ENCODE measurements around the gene CTIF. TPM values are rescaled to one million over a fixed set of nuclear protein-coding genes. Genes with fewer than 3 reads are reported as not detected.

The CTIF gene
- total and polyA plus RNA-seq, 2 donors (not counting 1 experiment from before 2014, with no cell fraction given): 27.2 to 28.1 TPM

DNA sequence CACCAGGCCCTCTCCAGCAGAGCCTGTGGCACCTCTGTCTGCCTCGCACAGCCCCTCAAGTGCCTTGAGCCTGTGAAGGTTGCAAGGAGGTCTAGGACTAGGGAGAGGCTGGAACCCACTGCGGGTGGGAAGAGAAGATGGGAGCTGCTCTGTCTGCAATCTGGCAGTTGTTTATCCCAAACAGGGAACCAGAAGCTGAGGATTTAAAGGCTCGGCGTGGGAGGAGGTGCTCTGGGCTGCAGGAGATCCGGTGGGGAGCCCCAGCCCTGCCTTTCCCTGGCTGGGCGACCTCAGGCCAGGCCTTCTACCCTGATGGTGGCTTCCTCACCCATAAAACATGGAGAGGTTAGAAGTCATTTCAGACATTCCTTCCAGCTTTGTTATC lies 237.8 kb downstream of the CTIF start:
- peaks cover 3% of the 10 kb centered on the region for H3K36me3 ChIP-seq (ENCODE audit: control insufficient read depth, insufficient read depth, low read length)
- H2AFZ ChIP-seq (ENCODE audit: low read length): no peak overlapping the region
- H4K20me1 ChIP-seq (ENCODE audit: control insufficient read depth, extremely low read depth, insufficient read depth, low read length): no peaks in the 10 kb centered on the region
- peaks cover 16% of the 10 kb centered on the region for H3K4me1 ChIP-seq (ENCODE audit: control insufficient read depth, extremely low read depth, insufficient read depth, low read length)
- no peaks in the 10 kb centered on the region for H3K79me2 ChIP-seq (ENCODE audit: control insufficient read depth, insufficient read depth, low read length)
- H3K4me2 ChIP-seq (ENCODE audit: extremely low read depth, insufficient read depth, low read length): no peak overlapping the region
- H3K4me3 ChIP-seq (replicated peaks in 1 of 4; ENCODE audit: control extremely low read depth in 1 of 4, insufficient read depth in 1 of 4, low read depth in 3 of 4, low read length in 4 of 4): no peak overlapping the region
- no peaks in the 10 kb centered on the region for H3K9me3 ChIP-seq (ENCODE audit: control insufficient read depth, insufficient read depth, low read depth, low read length)
- TF ChIP-seq CTCF (conservative IDR thresholded peaks at IDR 0.05 in 1 of 2, IDR thresholded peaks at IDR 0.05 in 1 of 2; ENCODE audit: low read depth in 1 of 2, low read length in 2 of 2): no peak
- TF ChIP-seq EZH2 (IDR thresholded peaks at IDR 0.05; ENCODE audit: low read length, missing control alignments): no peak
- no peak for DNase-seq (ENCODE audit: low read depth in 2 of 2)
- no peak overlapping the region for H3K27ac ChIP-seq (ENCODE audit: insufficient read depth, low read length)
- no peak overlapping the region for H3K9ac ChIP-seq (ENCODE audit: insufficient read depth, low read length)
- no peaks in the 10 kb centered on the region for H3K27me3 ChIP-seq (ENCODE audit: control insufficient read depth, insufficient read depth, low read length)

DNA sequence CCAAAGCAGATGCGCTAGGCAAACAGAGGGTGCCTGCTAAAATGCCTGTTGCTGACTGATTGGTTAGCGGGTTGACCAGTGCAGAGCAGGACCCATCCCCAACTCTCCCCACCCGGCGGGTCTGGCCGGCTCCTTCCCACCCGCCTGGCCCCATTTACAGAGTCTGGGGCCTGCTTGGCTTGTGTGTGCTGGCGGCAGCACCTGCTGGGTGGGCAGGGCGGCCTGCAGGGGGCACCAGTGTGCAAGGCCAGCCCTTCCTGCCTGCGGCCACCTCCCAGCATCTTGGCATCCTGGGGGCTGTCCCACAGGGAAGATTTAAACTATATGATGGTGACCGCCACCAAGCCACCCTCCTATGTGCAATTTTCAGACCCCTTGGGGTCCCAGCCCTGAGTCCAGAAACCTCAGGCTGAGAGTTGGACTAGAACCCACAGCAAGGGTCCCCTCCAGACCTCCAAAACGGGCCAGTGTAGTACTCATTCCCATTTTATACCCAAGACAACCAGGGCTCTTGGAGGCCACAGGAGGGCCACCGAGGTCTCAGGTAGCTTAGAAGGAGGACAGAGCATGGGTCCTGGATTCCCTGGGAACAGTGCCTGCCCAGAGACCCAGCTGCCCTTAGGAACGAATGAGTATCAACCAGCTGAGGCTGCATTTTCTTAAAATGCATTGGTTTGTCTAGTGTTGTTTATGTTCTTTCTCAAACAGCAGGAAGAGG lies 238.4 kb downstream of the CTIF start:
- no peaks in the 10 kb centered on the region for H3K9me3 ChIP-seq (ENCODE audit: control insufficient read depth, insufficient read depth, low read depth, low read length)
- no peaks in the 10 kb centered on the region for H3K27me3 ChIP-seq (ENCODE audit: control insufficient read depth, insufficient read depth, low read length)
- no peaks in the 10 kb centered on the region for H3K79me2 ChIP-seq (ENCODE audit: control insufficient read depth, insufficient read depth, low read length)
- peaks cover 18% of the 10 kb centered on the region for H3K4me1 ChIP-seq (ENCODE audit: control insufficient read depth, extremely low read depth, insufficient read depth, low read length)
- DNase-seq (ENCODE audit: low read depth in 2 of 2): peak; percentile 33 to 42
- H3K4me3 ChIP-seq (replicated peaks in 1 of 4; ENCODE audit: control extremely low read depth in 1 of 4, insufficient read depth in 1 of 4, low read depth in 3 of 4, low read length in 4 of 4): no peak overlapping the region
- no peak overlapping the region for H3K27ac ChIP-seq (ENCODE audit: insufficient read depth, low read length)
- no peak overlapping the region for H3K9ac ChIP-seq (ENCODE audit: insufficient read depth, low read length)
- H2AFZ ChIP-seq (ENCODE audit: low read length): no peak overlapping the region
- peaks cover 3% of the 10 kb centered on the region for H3K36me3 ChIP-seq (ENCODE audit: control insufficient read depth, insufficient read depth, low read length)
- no peak overlapping the region for H3K4me2 ChIP-seq (ENCODE audit: extremely low read depth, insufficient read depth, low read length)
- H4K20me1 ChIP-seq (ENCODE audit: control insufficient read depth, extremely low read depth, insufficient read depth, low read length): no peaks in the 10 kb centered on the region
- TF ChIP-seq CTCF (conservative IDR thresholded peaks at IDR 0.05 in 1 of 2, IDR thresholded peaks at IDR 0.05 in 1 of 2; ENCODE audit: low read depth in 1 of 2, low read length in 2 of 2) (peak; percentile 70 to 72), EZH2 (IDR thresholded peaks at IDR 0.05; ENCODE audit: low read length, missing control alignments) (no peak)

DNA sequence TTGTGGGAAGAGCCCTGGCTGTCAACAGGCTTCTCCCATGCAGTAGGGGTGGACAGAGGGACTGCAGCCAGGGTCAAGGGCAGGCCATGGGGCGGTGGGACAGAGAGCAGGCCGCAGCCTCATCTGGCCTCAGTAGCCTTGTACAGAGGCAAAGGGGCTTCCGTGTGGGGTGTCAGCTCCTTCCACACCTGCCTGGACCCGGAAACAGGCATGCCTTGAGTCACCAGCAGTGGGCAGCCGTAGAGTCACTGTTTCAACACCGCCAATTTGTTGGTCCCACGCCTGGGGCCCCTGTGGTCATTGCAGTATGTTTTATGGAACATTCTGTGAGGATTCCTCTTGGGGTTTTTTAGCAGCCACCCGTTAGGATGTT lies 238.9 kb downstream of the CTIF start:
- no peak for TF ChIP-seq EZH2 (IDR thresholded peaks at IDR 0.05; ENCODE audit: low read length, missing control alignments)
- TF ChIP-seq CTCF (conservative IDR thresholded peaks at IDR 0.05 in 1 of 2, IDR thresholded peaks at IDR 0.05 in 1 of 2; ENCODE audit: low read depth in 1 of 2, low read length in 2 of 2): no peak
- Histone ChIP-seq H3K4me1 (ENCODE audit: control insufficient read depth, extremely low read depth, insufficient read depth, low read length) (peaks cover 18% of the 10 kb centered on the region), H3K9me3 (ENCODE audit: control insufficient read depth, insufficient read depth, low read depth, low read length) (no peaks in the 10 kb centered on the region), H2AFZ (ENCODE audit: low read length) (no peak overlapping the region), H3K79me2 (ENCODE audit: control insufficient read depth, insufficient read depth, low read length) (no peaks in the 10 kb centered on the region), H3K27ac (ENCODE audit: insufficient read depth, low read length) (no peak overlapping the region), H4K20me1 (ENCODE audit: control insufficient read depth, extremely low read depth, insufficient read depth, low read length) (no peaks in the 10 kb centered on the region), H3K9ac (ENCODE audit: insufficient read depth, low read length) (no peak overlapping the region), H3K27me3 (ENCODE audit: control insufficient read depth, insufficient read depth, low read length) (no peaks in the 10 kb centered on the region), H3K4me2 (ENCODE audit: extremely low read depth, insufficient read depth, low read length) (no peak overlapping the region), H3K4me3 (replicated peaks in 1 of 4; ENCODE audit: control extremely low read depth in 1 of 4, insufficient read depth in 1 of 4, low read depth in 3 of 4, low read length in 4 of 4) (no peak overlapping the region), H3K36me3 (ENCODE audit: control insufficient read depth, insufficient read depth, low read length) (peaks cover 3% of the 10 kb centered on the region)
- DNase-seq (ENCODE audit: low read depth in 2 of 2): peak; percentile 23 to 28
